ENCODE results near the gene UGGT2.
A peak's percentile ranks its signal among the peaks of the same experiment; 100 is the strongest.
"Not testable (repeated sequence)": the region's sequence is repeated elsewhere in the genome, so short reads cannot be mapped to it uniquely, and the experiment has no call there.

UGGT2 gene

GRCh38 chr13:96032717-96033116 is 20.5 kb downstream of the UGGT2 start:
- H3K4me1 Mint-ChIP-seq, result no peaks in the 10 kb centered on the region
- ATAC-seq, result no peak
- H3K4me3 Mint-ChIP-seq, result no peak overlapping the region
- H3K27me3 Mint-ChIP-seq, result no peaks in the 10 kb centered on the region
- no peaks in the 10 kb centered on the region for H3K9me3 Mint-ChIP-seq
- H3K36me3 Mint-ChIP-seq, result no peaks in the 10 kb centered on the region
- H3K27ac Mint-ChIP-seq, result no peak overlapping the region

- H3K4me3 Mint-ChIP-seq, result no peak overlapping the region
- no peak overlapping the region for H3K27ac Mint-ChIP-seq
- no peak for ATAC-seq
- no peaks in the 10 kb centered on the region for H3K36me3 Mint-ChIP-seq
- H3K4me1 Mint-ChIP-seq, result no peaks in the 10 kb centered on the region
- H3K9me3 Mint-ChIP-seq, result no peaks in the 10 kb centered on the region
- H3K27me3 Mint-ChIP-seq, result no peaks in the 10 kb centered on the region
Measured at GRCh38 chr13:96029002-96029401, 24.2 kb downstream of the UGGT2 start.

GRCh38 chr13:96027496-96027895 is 25.7 kb downstream of the UGGT2 start:
- Mint-ChIP-seq H3K9me3 (no peaks in the 10 kb centered on the region), H3K27ac (no peak overlapping the region), H3K4me1 (no peaks in the 10 kb centered on the region), H3K27me3 (no peaks in the 10 kb centered on the region), H3K36me3 (no peaks in the 10 kb centered on the region), H3K4me3 (no peak overlapping the region)
- no peak for ATAC-seq

GRCh38 chr13:96025283-96025682 is 27.9 kb downstream of the UGGT2 start:
- H3K27ac Mint-ChIP-seq, result no peak overlapping the region

GRCh38 chr13:96020931-96021330 is 32.3 kb downstream of the UGGT2 start:
- H3K4me1 Mint-ChIP-seq, result no peaks in the 10 kb centered on the region
- H3K36me3 Mint-ChIP-seq, result no peaks in the 10 kb centered on the region
- no peak overlapping the region for H3K27ac Mint-ChIP-seq
- no peaks in the 10 kb centered on the region for H3K27me3 Mint-ChIP-seq
- H3K4me3 Mint-ChIP-seq, result no peak overlapping the region
- peaks cover under 1% of the 10 kb centered on the region for H3K9me3 Mint-ChIP-seq
- ATAC-seq, result no peak

More at GRCh38 chr13:96025283-96025682, 27.9 kb downstream of the UGGT2 start:
- Mint-ChIP-seq H3K4me1 (no peaks in the 10 kb centered on the region), H3K9me3 (no peaks in the 10 kb centered on the region), H3K36me3 (no peaks in the 10 kb centered on the region), H3K4me3 (no peak overlapping the region), H3K27me3 (no peaks in the 10 kb centered on the region)
- no peak for ATAC-seq

GRCh38 chr13:96020155-96020575 is 33.0 kb downstream of the UGGT2 start:
- Mint-ChIP-seq H3K27me3 (no peaks in the 10 kb centered on the region), H3K36me3 (no peaks in the 10 kb centered on the region), H3K27ac (no peak overlapping the region), H3K4me1 (no peaks in the 10 kb centered on the region), H3K9me3 (peaks cover 3% of the 10 kb centered on the region), H3K4me3 (no peak overlapping the region)
- peak; percentile 67 for ATAC-seq

GRCh38 chr13:96018135-96018534 is 35.1 kb downstream of the UGGT2 start:
- Mint-ChIP-seq H3K27me3 (no peaks in the 10 kb centered on the region), H3K9me3 (peaks cover 3% of the 10 kb centered on the region), H3K4me3 (no peak overlapping the region), H3K4me1 (no peaks in the 10 kb centered on the region), H3K36me3 (no peaks in the 10 kb centered on the region), H3K27ac (no peak overlapping the region)
- no peak for ATAC-seq

- Mint-ChIP-seq H3K4me3 (no peak overlapping the region), H3K27me3 (no peaks in the 10 kb centered on the region), H3K36me3 (peaks cover 7% of the 10 kb centered on the region), H3K4me1 (no peaks in the 10 kb centered on the region), H3K9me3 (peaks cover 12% of the 10 kb centered on the region), H3K27ac (no peak overlapping the region)
- no peak for ATAC-seq
Measured at GRCh38 chr13:96011291-96011872, 41.8 kb downstream of the UGGT2 start.

- no peaks in the 10 kb centered on the region for H3K4me1 Mint-ChIP-seq
- no peaks in the 10 kb centered on the region for H3K27me3 Mint-ChIP-seq
- peaks cover 12% of the 10 kb centered on the region for H3K36me3 Mint-ChIP-seq
- no peak overlapping the region for H3K4me3 Mint-ChIP-seq
- peaks cover 8% of the 10 kb centered on the region for H3K9me3 Mint-ChIP-seq
- no peak overlapping the region for H3K27ac Mint-ChIP-seq
- ATAC-seq, result no peak
Measured at GRCh38 chr13:96003304-96003703, 49.9 kb downstream of the UGGT2 start.

- Mint-ChIP-seq H3K9me3 (peaks cover 4% of the 10 kb centered on the region), H3K27ac (no peak overlapping the region), H3K4me3 (no peak overlapping the region), H3K36me3 (peaks cover 6% of the 10 kb centered on the region), H3K27me3 (no peaks in the 10 kb centered on the region), H3K4me1 (no peaks in the 10 kb centered on the region)
- no peak for ATAC-seq
Measured at GRCh38 chr13:96002322-96003131, 50.7 kb downstream of the UGGT2 start.

GRCh38 chr13:96000069-96000468 is 53.1 kb downstream of the UGGT2 start:
- H3K27me3 Mint-ChIP-seq, result no peaks in the 10 kb centered on the region
- no peak overlapping the region for H3K27ac Mint-ChIP-seq
- no peaks in the 10 kb centered on the region for H3K4me1 Mint-ChIP-seq
- H3K9me3 Mint-ChIP-seq, result no peaks in the 10 kb centered on the region
- no peak overlapping the region for H3K4me3 Mint-ChIP-seq
- H3K36me3 Mint-ChIP-seq, result no peaks in the 10 kb centered on the region
- ATAC-seq, result no peak

GRCh38 chr13:95987841-95988240 is 65.4 kb downstream of the UGGT2 start:
- ATAC-seq, result no peak
- no peak overlapping the region for H3K27ac Mint-ChIP-seq
- H3K9me3 Mint-ChIP-seq, result no peaks in the 10 kb centered on the region
- no peaks in the 10 kb centered on the region for H3K4me1 Mint-ChIP-seq
- H3K4me3 Mint-ChIP-seq, result no peak overlapping the region
- H3K36me3 Mint-ChIP-seq, result no peaks in the 10 kb centered on the region
- no peaks in the 10 kb centered on the region for H3K27me3 Mint-ChIP-seq

- no peaks in the 10 kb centered on the region for H3K27me3 Mint-ChIP-seq
- no peak for ATAC-seq
- no peaks in the 10 kb centered on the region for H3K36me3 Mint-ChIP-seq
- H3K4me1 Mint-ChIP-seq, result no peaks in the 10 kb centered on the region
- no peak overlapping the region for H3K4me3 Mint-ChIP-seq
- H3K9me3 Mint-ChIP-seq, result no peaks in the 10 kb centered on the region
- H3K27ac Mint-ChIP-seq, result no peak overlapping the region
Measured at GRCh38 chr13:95982144-95982543, 71.1 kb downstream of the UGGT2 start.

GRCh38 chr13:95972651-95973050 is 80.5 kb downstream of the UGGT2 start:
- not testable (repeated sequence) for H3K36me3 Mint-ChIP-seq, H3K9me3 Mint-ChIP-seq, ATAC-seq, H3K4me1 Mint-ChIP-seq, H3K27me3 Mint-ChIP-seq, H3K4me3 Mint-ChIP-seq, H3K27ac Mint-ChIP-seq

GRCh38 chr13:95970878-95971277 is 82.3 kb downstream of the UGGT2 start:
- no peak overlapping the region for H3K27ac Mint-ChIP-seq
- no peak for ATAC-seq
- no peaks in the 10 kb centered on the region for H3K27me3 Mint-ChIP-seq
- H3K4me1 Mint-ChIP-seq, result no peaks in the 10 kb centered on the region
- H3K9me3 Mint-ChIP-seq, result no peaks in the 10 kb centered on the region
- no peaks in the 10 kb centered on the region for H3K36me3 Mint-ChIP-seq
- no peak overlapping the region for H3K4me3 Mint-ChIP-seq

- peaks cover 3% of the 10 kb centered on the region for H3K9me3 Mint-ChIP-seq
- no peaks in the 10 kb centered on the region for H3K27me3 Mint-ChIP-seq
- no peak overlapping the region for H3K4me3 Mint-ChIP-seq
- H3K27ac Mint-ChIP-seq, result no peak overlapping the region
- H3K36me3 Mint-ChIP-seq, result peaks cover 5% of the 10 kb centered on the region
- ATAC-seq, result no peak
- no peaks in the 10 kb centered on the region for H3K4me1 Mint-ChIP-seq
Measured at GRCh38 chr13:95968906-95969305, 84.3 kb downstream of the UGGT2 start.

Measured in stimulated activated memory B cell treated with anti-CD40 and anti-IgM and Interleukin-4, amounts not matched to agents 10 μg/mL and 1 μg/mL and 100 μg/mL, for 72 hours (primary cell).